Activated CD4-positive, alpha-beta T cell treated with anti-CD3 and anti-CD28 coated beads, Interleukin-2, amount 10 ng/mL, durations not matched to agents 7 days and 5 days (primary cell): ENCODE results near the gene CEP41. TPM values are rescaled to one million over a fixed set of nuclear protein-coding genes. Genes with fewer than 3 reads are reported as not detected.

Experiments
- CTCF ChIA-PET: fragments of 350-600 bp; sonication (Branson Sonifier 250); formaldehyde crosslinking; loops from one replicate; lab custom pipeline; 2021; ENCODE audit warnings: antibody characterized with exemption; lab: Charles Lee
- POLR2A ChIA-PET: fragments of 350-600 bp; sonication (Branson Sonifier 250); formaldehyde crosslinking; loops from one replicate; lab custom pipeline; 2021; ENCODE audit warnings: antibody characterized with exemption; lab: Charles Lee
- DNase-seq: peaks from one replicate; pipeline ENCODE4 v3.0.0-alpha.2; 2020
- H3K27ac Mint-ChIP-seq: one replicate; pipeline ENCODE4 v1.8.0; 2021; ENCODE audit warnings: mild to moderate bottlenecking, moderate library complexity, mixed read lengths
- H3K27me3 Mint-ChIP-seq: one replicate; pipeline ENCODE4 v1.8.0; 2021; ENCODE audit warnings: mixed read lengths
- H3K36me3 Mint-ChIP-seq: one replicate; pipeline ENCODE4 v1.8.0; 2021; ENCODE audit warnings: low read depth, mixed read lengths
- H3K4me1 Mint-ChIP-seq: one replicate; pipeline ENCODE4 v1.8.0; 2021; ENCODE audit warnings: mixed read lengths
- H3K4me3 Mint-ChIP-seq: one replicate; pipeline ENCODE4 v1.8.0; 2021; ENCODE audit warnings: mild to moderate bottlenecking, moderate library complexity, mixed read lengths
- H3K9me3 Mint-ChIP-seq: one replicate; pipeline ENCODE4 v1.8.0; 2021; ENCODE audit warnings: mixed read lengths
- total RNA-seq, 2 experiments: library from RNA; stranded (reverse); gene quantifications; one replicate each; pipeline ENCODE4 v1.2.3, GENCODE V29; 2021

Gene CEP41
- total RNA-seq, 2 experiments from 2014 or later: 18.5 to 19.6 TPM

GRCh38 chr7:130390486-130390885, 50.3 kb downstream of the CEP41 start:
- Mint-ChIP-seq H3K9me3 (no peaks in the 10 kb centered on the region), H3K4me3 (no peak overlapping the region), H3K27me3 (no peaks in the 10 kb centered on the region), H3K36me3 (peaks cover 12% of the 10 kb centered on the region), H3K27ac (no peak overlapping the region), H3K4me1 (peaks cover 27% of the 10 kb centered on the region)
- POLR2A ChIA-PET: no interaction called here
- CTCF ChIA-PET: no interaction called here
- DNase-seq: no peak

- Mint-ChIP-seq H3K4me1 (peaks cover 9% of the 10 kb centered on the region), H3K27me3 (no peaks in the 10 kb centered on the region), H3K4me3 (no peak overlapping the region), H3K9me3 (no peaks in the 10 kb centered on the region), H3K27ac (no peak overlapping the region), H3K36me3 (peaks cover 3% of the 10 kb centered on the region)
- ChIA-PET CTCF (no interaction called here), POLR2A (no interaction called here)
- DNase-seq: no peak
These were observed 52.1 kb downstream of the CEP41 start for GRCh38 chr7:130388671-130389070.

- ChIA-PET CTCF (no interaction called here), POLR2A (no interaction called here)
- Mint-ChIP-seq H3K27ac (no peak overlapping the region), H3K4me1 (peaks cover 2% of the 10 kb centered on the region), H3K4me3 (no peak overlapping the region), H3K9me3 (no peaks in the 10 kb centered on the region), H3K27me3 (no peaks in the 10 kb centered on the region), H3K36me3 (no peaks in the 10 kb centered on the region)
- DNase-seq: no peak
These were observed 53.0 kb downstream of the CEP41 start for GRCh38 chr7:130387628-130388403.

GRCh38 chr7:130387306-130387627, 53.5 kb downstream of the CEP41 start:
- Mint-ChIP-seq H3K9me3 (no peaks in the 10 kb centered on the region), H3K4me1 (peaks cover under 1% of the 10 kb centered on the region), H3K27ac (no peak overlapping the region), H3K36me3 (no peaks in the 10 kb centered on the region), H3K27me3 (no peaks in the 10 kb centered on the region), H3K4me3 (no peak overlapping the region)
- ChIA-PET POLR2A (no interaction called here), CTCF (interaction anchor here (1.1 kb wide), 1 partner anchor 25 kb away, joined by 3 read pairs; no protein-coding TSS in a partner anchor)
- DNase-seq: no peak

GRCh38 chr7:130386876-130387275, 53.9 kb downstream of the CEP41 start:
- no peaks in the 10 kb centered on the region for H3K9me3 Mint-ChIP-seq
- H3K27ac Mint-ChIP-seq: no peak overlapping the region
- ChIA-PET POLR2A (no interaction called here), CTCF (interaction anchor here (1.1 kb wide), 1 partner anchor 25 kb away, joined by 3 read pairs; no protein-coding TSS in a partner anchor)
- H3K4me3 Mint-ChIP-seq: no peak overlapping the region
- no peaks in the 10 kb centered on the region for H3K4me1 Mint-ChIP-seq
- H3K27me3 Mint-ChIP-seq: no peaks in the 10 kb centered on the region
- no peak for DNase-seq
- H3K36me3 Mint-ChIP-seq: no peaks in the 10 kb centered on the region

- no peaks in the 10 kb centered on the region for H3K4me1 Mint-ChIP-seq
- H3K4me3 Mint-ChIP-seq: no peak overlapping the region
- CTCF ChIA-PET: interaction anchor here (1.3 kb wide), 1 partner anchor 124 kb away, joined by 3 read pairs; no protein-coding TSS in a partner anchor
- H3K27ac Mint-ChIP-seq: no peak overlapping the region
- no peaks in the 10 kb centered on the region for H3K36me3 Mint-ChIP-seq
- DNase-seq: no peak
- POLR2A ChIA-PET: no interaction called here
- H3K9me3 Mint-ChIP-seq: no peaks in the 10 kb centered on the region
- H3K27me3 Mint-ChIP-seq: no peaks in the 10 kb centered on the region
These were observed 55.2 kb downstream of the CEP41 start for GRCh38 chr7:130385600-130386066.

- CTCF ChIA-PET: interaction anchor here (1.3 kb wide), 1 partner anchor 123 kb away, joined by 3 read pairs; no protein-coding TSS in a partner anchor
These were observed 55.8 kb downstream of the CEP41 start for GRCh38 chr7:130384841-130385599.

GRCh38 chr7:130384371-130384801, 56.4 kb downstream of the CEP41 start:
- no peaks in the 10 kb centered on the region for H3K4me1 Mint-ChIP-seq
- no peak overlapping the region for H3K4me3 Mint-ChIP-seq
- ChIA-PET POLR2A (no interaction called here), CTCF (no interaction called here)
- H3K27me3 Mint-ChIP-seq: no peaks in the 10 kb centered on the region
- H3K9me3 Mint-ChIP-seq: no peaks in the 10 kb centered on the region
- no peaks in the 10 kb centered on the region for H3K36me3 Mint-ChIP-seq
- DNase-seq: no peak
- H3K27ac Mint-ChIP-seq: no peak overlapping the region

More at GRCh38 chr7:130384841-130385599, 55.8 kb downstream of the CEP41 start:
- Mint-ChIP-seq H3K4me1 (no peaks in the 10 kb centered on the region), H3K9me3 (no peaks in the 10 kb centered on the region), H3K4me3 (no peak overlapping the region), H3K27ac (peak overlapping the region; percentile 19), H3K36me3 (no peaks in the 10 kb centered on the region), H3K27me3 (no peaks in the 10 kb centered on the region)
- POLR2A ChIA-PET: no interaction called here
- no peak for DNase-seq

- CTCF ChIA-PET: no interaction called here
- POLR2A ChIA-PET: no interaction called here
- Mint-ChIP-seq H3K4me1 (no peaks in the 10 kb centered on the region), H3K9me3 (no peaks in the 10 kb centered on the region), H3K27me3 (no peaks in the 10 kb centered on the region), H3K4me3 (no peak overlapping the region), H3K36me3 (no peaks in the 10 kb centered on the region), H3K27ac (no peak overlapping the region)
- no peak for DNase-seq
These were observed 57.4 kb downstream of the CEP41 start for GRCh38 chr7:130383187-130383980.

GRCh38 chr7:130381468-130382312, 59.1 kb downstream of the CEP41 start:
- no peak overlapping the region for H3K27ac Mint-ChIP-seq
- POLR2A ChIA-PET: no interaction called here
- H3K36me3 Mint-ChIP-seq: no peaks in the 10 kb centered on the region
- no peaks in the 10 kb centered on the region for H3K27me3 Mint-ChIP-seq
- no peaks in the 10 kb centered on the region for H3K4me1 Mint-ChIP-seq
- H3K4me3 Mint-ChIP-seq: no peak overlapping the region
- peaks cover under 1% of the 10 kb centered on the region for H3K9me3 Mint-ChIP-seq
- no peak for DNase-seq
- CTCF ChIA-PET: no interaction called here

- no peak overlapping the region for H3K27ac Mint-ChIP-seq
- no peaks in the 10 kb centered on the region for H3K4me1 Mint-ChIP-seq
- no peak for DNase-seq
- no peaks in the 10 kb centered on the region for H3K36me3 Mint-ChIP-seq
- no peak overlapping the region for H3K4me3 Mint-ChIP-seq
- peaks cover 6% of the 10 kb centered on the region for H3K9me3 Mint-ChIP-seq
- POLR2A ChIA-PET: no interaction called here
- H3K27me3 Mint-ChIP-seq: no peaks in the 10 kb centered on the region
- CTCF ChIA-PET: no interaction called here
These were observed 59.9 kb downstream of the CEP41 start for GRCh38 chr7:130380861-130381455.
